Activated CD4-positive, alpha-beta T cell treated with anti-CD3 and anti-CD28 coated beads, Interleukin-2, Interleukin-4, amounts not matched to agents 100 ng/mL and 50 ng/mL, durations not matched to agents 16 hours and 8 hours (primary cell): ENCODE measurements around the gene ZNF487.
A peak's percentile ranks its signal among the peaks of the same experiment; 100 is the strongest.
"Not testable (repeated sequence)": the region's sequence is repeated elsewhere in the genome, so short reads cannot be mapped to it uniquely, and the experiment has no call there.

ENCODE experiments used
- DNase-seq: peaks from one replicate; pipeline ENCODE4 v3.0.0-alpha.2; 2020; ENCODE audit warnings: low spot score

The ZNF487 gene

GRCh38 chr10:43437141-43437870 lies 395 bp downstream of the ZNF487 start:
- DNase-seq = no peak

- DNase-seq = no peak
These were observed 3.7 kb downstream of the ZNF487 start for GRCh38 chr10:43440463-43441134.

GRCh38 chr10:43444323-43444722 lies 7.4 kb downstream of the ZNF487 start:
- no peak for DNase-seq

GRCh38 chr10:43444897-43445466 lies 8.1 kb downstream of the ZNF487 start:
- no peak for DNase-seq

- DNase-seq = not testable (repeated sequence)
These were observed 9.5 kb downstream of the ZNF487 start for GRCh38 chr10:43446219-43447017.

GRCh38 chr10:43448742-43449141 lies 11.8 kb downstream of the ZNF487 start:
- no peak for DNase-seq

- DNase-seq = no peak
These were observed 15.5 kb downstream of the ZNF487 start for GRCh38 chr10:43452356-43452914.

GRCh38 chr10:43453266-43453831 lies 16.4 kb downstream of the ZNF487 start:
- peak; percentile 63 for DNase-seq

- not testable (repeated sequence) for DNase-seq
These were observed 17.1 kb downstream of the ZNF487 start for GRCh38 chr10:43454025-43454424.

GRCh38 chr10:43456561-43456960 lies 19.6 kb downstream of the ZNF487 start:
- DNase-seq = not testable (repeated sequence)

GRCh38 chr10:43458227-43458626 lies 21.3 kb downstream of the ZNF487 start:
- no peak for DNase-seq

GRCh38 chr10:43461950-43462349 lies 25.0 kb downstream of the ZNF487 start:
- peak; percentile 78 for DNase-seq

- not testable (repeated sequence) for DNase-seq
These were observed 28.3 kb downstream of the ZNF487 start for GRCh38 chr10:43465086-43465735.

- not testable (repeated sequence) for DNase-seq
These were observed 28.8 kb downstream of the ZNF487 start for GRCh38 chr10:43465736-43466120.

- no peak for DNase-seq
These were observed 34.2 kb downstream of the ZNF487 start for GRCh38 chr10:43471146-43471545.

GRCh38 chr10:43471935-43472720 lies 35.2 kb downstream of the ZNF487 start:
- DNase-seq = no peak

GRCh38 chr10:43479275-43479674 lies 42.4 kb downstream of the ZNF487 start:
- no peak for DNase-seq

GRCh38 chr10:43482319-43483078 lies 45.6 kb downstream of the ZNF487 start:
- DNase-seq = no peak

- DNase-seq = no peak
These were observed 54.9 kb downstream of the ZNF487 start for GRCh38 chr10:43491855-43492254.

- DNase-seq = no peak
These were observed 66.0 kb downstream of the ZNF487 start for GRCh38 chr10:43502931-43503330.
